GM13976 (cell line): ENCODE data around the gene PTPN3.

ENCODE experiments used
- DNase-seq: peaks from one replicate; pipeline ENCODE4 v3.0.0; 2012; ENCODE audit warnings: low spot score
- in situ Hi-C: fragments of 300-500 bp; cut with MboI; formaldehyde crosslinking; loops from one replicate; pipeline ENCODE4 v1.12.0; 2022; ENCODE audit warnings: low sequenced_read_pairs, mixed read lengths, inconsistent platforms; ENCODE audit not compliant: unreplicated experiment
- TF ChIP-seq, protein P1 (sequence below): IDR thresholded peaks from 2 replicates; pipeline ENCODE4 v1.5.1; 2012; ENCODE audit warnings: borderline replicate concordance, mild to moderate bottlenecking; ENCODE audit not compliant: insufficient read depth; ENCODE audit errors: extremely low read depth, missing control alignments, control extremely low read depth

PTPN3 gene

DNA sequence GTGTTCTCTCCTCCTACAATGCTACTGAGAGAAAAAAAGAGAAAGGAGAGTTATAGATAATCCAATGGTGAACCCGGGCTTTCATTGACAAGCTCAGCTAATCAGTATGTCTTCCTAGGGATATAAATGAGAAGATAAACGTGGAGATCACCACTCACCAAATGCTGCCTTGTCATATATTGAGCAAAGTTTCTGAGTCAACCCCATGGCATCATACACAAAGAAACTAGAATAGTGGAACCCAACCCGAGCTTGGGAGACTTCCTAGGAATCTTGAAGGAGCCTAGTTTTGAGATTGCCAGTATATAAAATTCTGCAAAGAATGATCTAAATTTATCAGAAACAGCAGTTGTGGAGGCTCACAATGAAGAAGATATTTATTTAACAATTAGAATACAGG, 47.8 kb downstream of the PTPN3 start:
- in situ Hi-C loops: no loop called here
- no peak for DNase-seq

DNA sequence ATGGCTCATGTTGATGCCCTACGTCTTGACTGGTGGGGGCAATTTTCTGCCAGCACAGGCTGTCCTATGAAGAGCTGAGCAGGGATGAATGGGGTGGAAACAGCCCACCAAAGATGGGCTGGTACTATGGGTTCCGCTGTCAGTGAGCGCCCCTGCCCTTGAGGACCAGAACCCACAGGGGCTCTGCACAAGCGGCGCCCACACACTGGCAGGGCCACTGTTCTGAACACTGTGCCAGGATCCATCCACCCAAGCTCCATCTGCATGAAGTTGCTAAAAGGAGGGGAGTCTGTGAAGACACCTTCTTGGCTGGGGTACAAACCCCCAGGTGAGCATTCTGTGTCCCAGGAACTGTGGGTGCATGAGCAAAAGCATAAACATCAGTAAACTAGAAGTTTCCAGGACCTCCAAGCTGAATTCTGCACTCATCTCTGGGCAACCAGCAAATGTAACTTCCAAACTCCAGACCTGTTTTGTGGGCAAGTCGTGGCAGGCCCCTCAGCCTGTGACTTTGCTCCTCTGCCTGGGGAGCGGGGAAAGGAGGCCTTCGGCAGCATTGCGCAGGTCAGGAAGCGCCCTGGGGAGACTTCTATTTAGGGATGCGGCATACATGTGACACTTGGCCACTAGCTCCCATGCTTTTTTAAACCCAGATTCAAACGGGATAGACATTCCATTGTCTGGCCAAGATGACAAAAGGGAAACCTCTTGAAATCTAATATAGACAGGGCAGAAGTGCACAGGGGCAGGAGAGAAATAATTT, 48.9 kb downstream of the PTPN3 start:
- in situ Hi-C loops: no loop called here

More for the DNA sequence above, 47.8 kb downstream of the PTPN3 start:
- TF ChIP-seq, protein P1, sequence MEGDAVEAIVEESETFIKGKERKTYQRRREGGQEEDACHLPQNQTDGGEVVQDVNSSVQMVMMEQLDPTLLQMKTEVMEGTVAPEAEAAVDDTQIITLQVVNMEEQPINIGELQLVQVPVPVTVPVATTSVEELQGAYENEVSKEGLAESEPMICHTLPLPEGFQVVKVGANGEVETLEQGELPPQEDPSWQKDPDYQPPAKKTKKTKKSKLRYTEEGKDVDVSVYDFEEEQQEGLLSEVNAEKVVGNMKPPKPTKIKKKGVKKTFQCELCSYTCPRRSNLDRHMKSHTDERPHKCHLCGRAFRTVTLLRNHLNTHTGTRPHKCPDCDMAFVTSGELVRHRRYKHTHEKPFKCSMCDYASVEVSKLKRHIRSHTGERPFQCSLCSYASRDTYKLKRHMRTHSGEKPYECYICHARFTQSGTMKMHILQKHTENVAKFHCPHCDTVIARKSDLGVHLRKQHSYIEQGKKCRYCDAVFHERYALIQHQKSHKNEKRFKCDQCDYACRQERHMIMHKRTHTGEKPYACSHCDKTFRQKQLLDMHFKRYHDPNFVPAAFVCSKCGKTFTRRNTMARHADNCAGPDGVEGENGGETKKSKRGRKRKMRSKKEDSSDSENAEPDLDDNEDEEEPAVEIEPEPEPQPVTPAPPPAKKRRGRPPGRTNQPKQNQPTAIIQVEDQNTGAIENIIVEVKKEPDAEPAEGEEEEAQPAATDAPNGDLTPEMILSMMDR: no peak

DNA sequence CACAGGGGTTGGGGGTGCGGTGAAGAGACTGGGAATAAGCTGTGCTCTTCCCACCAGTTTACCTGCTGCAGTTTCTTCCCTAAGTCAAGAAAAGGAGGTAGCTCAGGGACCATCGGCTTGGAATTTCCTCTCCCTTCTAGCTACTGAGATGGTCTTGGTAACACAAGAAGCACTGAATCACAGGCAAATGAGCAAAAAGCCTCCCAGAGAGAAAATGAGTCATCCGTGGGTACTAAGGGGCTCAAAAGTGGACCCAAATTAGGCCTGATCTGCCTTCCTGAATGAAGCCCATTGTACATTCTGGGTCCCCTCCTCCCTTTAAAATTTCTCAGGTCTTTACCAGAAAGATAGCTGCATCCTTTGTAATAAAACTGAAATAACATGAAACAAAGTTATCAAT, 49.9 kb downstream of the PTPN3 start:
- in situ Hi-C loops: no loop called here
- no peak for DNase-seq
- TF ChIP-seq, protein P1: no peak

More for the DNA sequence above, 48.9 kb downstream of the PTPN3 start:
- TF ChIP-seq, protein P1: no peak
- DNase-seq: no peak

DNA sequence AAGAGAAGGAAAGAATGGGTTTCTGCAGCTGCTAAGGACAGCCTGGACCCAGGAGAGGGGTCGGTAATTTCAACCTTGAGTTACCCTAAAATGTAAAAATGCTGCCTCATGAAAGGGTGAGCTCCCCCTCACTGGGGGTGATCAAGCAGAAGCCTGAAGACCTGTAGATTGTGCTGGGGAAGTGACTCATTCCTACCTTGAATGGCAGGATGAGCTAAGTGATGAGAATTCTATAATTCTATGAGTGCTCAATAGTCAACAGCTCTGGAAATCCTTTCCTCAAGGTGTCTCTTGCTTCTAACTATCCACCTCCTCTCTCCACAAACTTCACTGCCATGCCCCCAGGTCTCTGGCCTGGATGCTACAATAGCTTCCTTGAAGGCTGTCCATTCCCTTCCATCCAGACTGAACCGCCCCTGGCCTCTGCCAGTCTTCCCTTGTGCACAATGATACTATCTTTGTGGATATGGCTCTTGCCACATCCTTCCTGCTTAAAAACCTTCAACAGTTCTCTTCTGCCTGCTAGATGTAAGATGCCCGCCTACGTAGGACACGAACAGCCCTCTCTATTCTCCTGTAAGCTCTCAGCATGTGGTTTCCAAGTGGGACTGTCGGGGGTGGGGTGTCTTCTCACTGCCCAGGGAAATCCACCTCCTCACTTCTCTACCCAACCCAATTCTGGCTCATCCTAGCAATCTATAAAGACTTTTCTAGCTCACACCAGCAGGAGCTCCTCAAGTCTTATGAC, 50.6 kb downstream of the PTPN3 start:
- DNase-seq: no peak
- TF ChIP-seq, protein P1: no peak
- in situ Hi-C loops: no loop called here

DNA sequence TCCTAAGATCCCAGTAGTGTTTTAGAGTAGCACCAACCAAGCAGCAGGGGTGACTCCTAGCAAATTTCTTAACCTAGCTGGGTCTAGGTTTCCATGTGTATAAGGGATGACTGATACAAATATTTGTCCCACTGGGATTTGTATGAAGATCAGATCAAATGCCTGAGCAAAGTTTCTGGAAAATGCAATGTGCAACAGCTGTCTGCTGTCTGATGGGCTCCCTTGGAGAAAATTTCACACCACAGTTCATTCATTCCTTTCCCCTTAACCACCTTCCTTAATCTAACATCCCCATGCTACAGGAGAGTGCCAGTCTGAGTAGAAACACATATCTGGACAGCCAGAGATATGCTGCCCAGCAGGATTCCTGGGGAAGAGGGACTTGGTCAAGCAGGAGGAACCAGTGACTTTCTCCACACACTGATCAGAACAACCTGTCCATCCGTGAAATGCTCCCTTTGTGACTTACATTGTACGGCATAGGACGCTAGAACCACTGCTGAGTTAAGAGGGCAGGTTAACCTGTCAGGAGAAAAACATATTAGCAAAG, 53.3 kb downstream of the PTPN3 start:
- TF ChIP-seq, protein P1: no peak
- DNase-seq: no peak
- in situ Hi-C loops: no loop called here

DNA sequence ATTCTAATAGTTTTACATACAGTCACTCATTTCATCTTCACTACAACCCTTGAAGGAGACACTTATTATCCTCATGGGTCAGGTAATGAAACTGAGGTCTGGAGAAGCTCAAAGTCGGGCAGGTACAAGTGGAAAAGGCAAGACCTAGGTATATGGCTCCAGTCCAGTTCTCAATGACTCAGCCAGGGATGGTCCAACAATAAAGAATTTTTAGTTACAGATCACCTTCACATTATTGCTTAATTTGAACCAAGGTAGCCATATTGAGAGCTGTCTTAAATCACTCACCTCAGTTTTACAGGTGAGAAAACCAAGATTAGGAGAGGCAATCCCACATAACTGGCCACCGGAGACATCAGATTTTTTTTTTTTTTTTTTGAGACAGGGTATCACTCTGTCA, 55.4 kb downstream of the PTPN3 start:
- DNase-seq: no peak
- in situ Hi-C loops: no loop called here

More for the DNA sequence above, 55.4 kb downstream of the PTPN3 start:
- TF ChIP-seq, protein P1: no peak
